ENCODE measurements around the gene BRINP3. TPM values are rescaled to one million over a fixed set of nuclear protein-coding genes. Genes with fewer than 3 reads are reported as not detected.

The BRINP3 gene
- total and polyA plus RNA-seq, 3 donors from 2014 or later = 2.0 to 10.6 (median 2.2) TPM

DNA sequence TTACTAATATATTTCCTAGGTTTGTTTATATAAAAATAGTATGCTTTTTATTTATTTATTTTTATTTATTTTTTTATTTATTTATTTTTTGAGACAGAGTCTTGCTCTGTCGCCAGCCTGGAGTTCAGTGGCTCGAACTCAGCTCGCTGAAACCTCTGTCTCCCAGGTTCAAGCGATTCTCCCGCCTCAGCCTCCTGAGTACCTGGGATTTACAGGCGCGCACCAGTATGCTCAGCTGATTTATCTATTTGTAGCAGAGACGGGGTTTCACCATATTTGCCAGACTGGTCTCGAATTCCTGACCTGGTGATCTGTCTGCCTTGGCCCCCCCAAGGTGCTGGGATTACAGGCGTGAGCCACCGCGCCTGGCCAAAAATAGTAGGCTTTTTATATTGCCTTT is 33.2 kb downstream of the BRINP3 start:
- WGBS, 2 donors = 70 to 81% methylated on average over 12 of the region's 12 CpGs

DNA sequence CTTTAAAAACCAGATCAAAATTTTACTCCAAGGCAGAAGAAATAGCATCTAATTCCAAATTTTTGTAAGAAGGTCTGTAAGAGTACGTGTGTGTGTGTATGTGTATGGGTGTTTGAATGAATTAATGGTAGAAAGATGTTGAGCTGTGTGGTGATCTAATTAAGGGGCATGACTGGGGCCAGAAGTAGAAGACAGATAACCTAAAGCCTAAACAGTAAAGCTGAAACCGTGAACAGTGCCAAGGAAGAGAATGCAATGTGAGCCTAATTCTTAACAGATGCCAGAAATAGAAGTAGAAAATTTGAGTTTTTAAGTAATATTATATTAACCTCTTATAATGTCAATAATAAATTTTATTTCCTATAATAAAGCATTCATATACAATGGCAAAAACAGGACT is 38.2 kb downstream of the BRINP3 start:
- intact Hi-C loops (cut with DNase I; ENCODE audit: low total_unique reads) = no loop called here
- TF ChIP-seq, protein P1, sequence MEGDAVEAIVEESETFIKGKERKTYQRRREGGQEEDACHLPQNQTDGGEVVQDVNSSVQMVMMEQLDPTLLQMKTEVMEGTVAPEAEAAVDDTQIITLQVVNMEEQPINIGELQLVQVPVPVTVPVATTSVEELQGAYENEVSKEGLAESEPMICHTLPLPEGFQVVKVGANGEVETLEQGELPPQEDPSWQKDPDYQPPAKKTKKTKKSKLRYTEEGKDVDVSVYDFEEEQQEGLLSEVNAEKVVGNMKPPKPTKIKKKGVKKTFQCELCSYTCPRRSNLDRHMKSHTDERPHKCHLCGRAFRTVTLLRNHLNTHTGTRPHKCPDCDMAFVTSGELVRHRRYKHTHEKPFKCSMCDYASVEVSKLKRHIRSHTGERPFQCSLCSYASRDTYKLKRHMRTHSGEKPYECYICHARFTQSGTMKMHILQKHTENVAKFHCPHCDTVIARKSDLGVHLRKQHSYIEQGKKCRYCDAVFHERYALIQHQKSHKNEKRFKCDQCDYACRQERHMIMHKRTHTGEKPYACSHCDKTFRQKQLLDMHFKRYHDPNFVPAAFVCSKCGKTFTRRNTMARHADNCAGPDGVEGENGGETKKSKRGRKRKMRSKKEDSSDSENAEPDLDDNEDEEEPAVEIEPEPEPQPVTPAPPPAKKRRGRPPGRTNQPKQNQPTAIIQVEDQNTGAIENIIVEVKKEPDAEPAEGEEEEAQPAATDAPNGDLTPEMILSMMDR (IDR thresholded peaks at IDR 0.05) = no peak
- TF ChIP-seq POLR2A (IDR thresholded peaks at IDR 0.05) = no peak
- DNase-seq = no peak
- H3K9me3 ChIP-seq = no peaks in the 10 kb centered on the region
- no peaks in the 10 kb centered on the region for H3K4me1 ChIP-seq
- WGBS, 2 donors = 57 to 78% methylated on average over 2 of the region's 2 CpGs
- no peak overlapping the region for H3K4me3 ChIP-seq
- H3K27ac ChIP-seq = no peak overlapping the region
- no peaks in the 10 kb centered on the region for H3K36me3 ChIP-seq (ENCODE audit: low read depth, missing control alignments)
- H3K27me3 ChIP-seq = no peaks in the 10 kb centered on the region

More for the DNA sequence above, 33.2 kb downstream of the BRINP3 start:
- Histone ChIP-seq H3K4me1 (no peaks in the 10 kb centered on the region), H3K27me3 (no peaks in the 10 kb centered on the region), H3K4me3 (no peak overlapping the region), H3K27ac (no peak overlapping the region), H3K9me3 (no peaks in the 10 kb centered on the region), H3K36me3 (ENCODE audit: low read depth, missing control alignments) (no peaks in the 10 kb centered on the region)
- no peak for TF ChIP-seq POLR2A (IDR thresholded peaks at IDR 0.05)
- TF ChIP-seq, protein P1 (IDR thresholded peaks at IDR 0.05) = no peak
- DNase-seq = no peak
- intact Hi-C loops (cut with DNase I; ENCODE audit: low total_unique reads) = no loop called here

DNA sequence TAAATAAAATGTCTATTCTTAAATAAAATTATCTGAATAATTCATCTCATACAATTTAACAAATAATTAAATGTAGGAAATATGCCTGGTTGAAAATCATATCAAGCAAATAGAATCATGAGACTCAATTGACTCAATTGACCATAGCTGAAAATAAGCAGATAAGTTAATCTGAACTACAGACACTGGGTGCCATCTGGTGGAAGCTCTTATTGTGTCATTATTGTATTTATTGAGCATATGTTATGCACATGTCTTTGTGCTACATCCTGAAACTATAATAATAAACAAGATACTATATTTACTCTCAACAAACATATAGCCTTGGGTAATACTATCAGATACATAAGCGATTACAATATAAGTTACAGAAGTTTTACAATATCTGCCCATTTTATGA is 41.0 kb downstream of the BRINP3 start:
- WGBS, 2 donors = 84 to 91% methylated on average over 1 of the region's 1 CpG
- no peak for DNase-seq
- no peaks in the 10 kb centered on the region for H3K36me3 ChIP-seq (ENCODE audit: low read depth, missing control alignments)
- H3K27me3 ChIP-seq = no peaks in the 10 kb centered on the region
- TF ChIP-seq, protein P1 (IDR thresholded peaks at IDR 0.05) = no peak
- no peak for TF ChIP-seq POLR2A (IDR thresholded peaks at IDR 0.05)
- H3K9me3 ChIP-seq = no peaks in the 10 kb centered on the region
- intact Hi-C loops (cut with DNase I; ENCODE audit: low total_unique reads) = no loop called here
- H3K4me1 ChIP-seq = no peaks in the 10 kb centered on the region
- no peak overlapping the region for H3K27ac ChIP-seq
- no peak overlapping the region for H3K4me3 ChIP-seq

DNA sequence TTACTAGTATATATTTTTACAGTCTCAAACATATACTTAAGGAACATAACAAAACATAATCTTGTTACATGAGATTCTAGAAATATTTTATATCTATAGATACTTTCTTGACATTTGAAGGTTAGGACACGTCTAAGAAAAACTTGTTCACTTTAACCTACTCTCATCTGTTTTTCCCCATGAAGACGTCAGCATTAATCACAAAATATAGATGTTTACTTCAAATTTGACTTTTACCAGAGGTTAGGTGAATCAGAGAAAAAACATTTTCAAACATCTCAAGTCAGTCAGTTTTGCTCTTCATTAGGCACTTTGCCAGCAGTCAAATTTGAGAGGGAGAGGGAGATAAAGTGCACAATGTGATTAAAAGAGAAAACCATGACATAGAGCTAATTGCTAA is 47.7 kb downstream of the BRINP3 start:
- no peak for TF ChIP-seq POLR2A (IDR thresholded peaks at IDR 0.05)
- TF ChIP-seq, protein P1 (IDR thresholded peaks at IDR 0.05) = no peak
- Histone ChIP-seq H3K9me3 (no peaks in the 10 kb centered on the region), H3K4me3 (no peak overlapping the region), H3K36me3 (ENCODE audit: low read depth, missing control alignments) (no peaks in the 10 kb centered on the region), H3K27me3 (no peaks in the 10 kb centered on the region), H3K4me1 (no peaks in the 10 kb centered on the region), H3K27ac (no peak overlapping the region)
- DNase-seq = no peak
- WGBS, 2 donors = 47 to 61% methylated on average over 2 of the region's 2 CpGs
- intact Hi-C loops (cut with DNase I; ENCODE audit: low total_unique reads) = no loop called here

DNA sequence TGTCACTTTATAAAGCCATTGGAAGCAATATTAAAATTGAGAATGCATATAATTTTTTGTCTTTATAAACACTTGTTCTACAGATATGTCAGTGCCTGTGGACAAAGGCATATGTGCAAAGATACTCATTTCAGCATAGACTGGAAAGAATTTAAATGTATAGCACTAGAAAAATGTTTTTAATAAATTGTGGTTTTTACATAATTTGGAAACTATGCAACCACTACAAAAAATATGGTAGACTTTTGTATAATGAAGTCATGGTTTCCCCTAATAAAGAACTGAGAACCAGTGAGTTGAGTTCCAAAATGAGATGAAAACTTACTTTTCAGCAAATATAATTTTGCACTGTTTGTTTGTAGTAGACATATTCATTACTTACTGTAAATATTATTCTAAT is 48.5 kb downstream of the BRINP3 start:
- Histone ChIP-seq H3K4me3 (no peak overlapping the region), H3K9me3 (no peaks in the 10 kb centered on the region), H3K27ac (no peak overlapping the region), H3K4me1 (no peaks in the 10 kb centered on the region), H3K27me3 (no peaks in the 10 kb centered on the region), H3K36me3 (ENCODE audit: low read depth, missing control alignments) (no peaks in the 10 kb centered on the region)
- TF ChIP-seq POLR2A (IDR thresholded peaks at IDR 0.05) = no peak
- TF ChIP-seq, protein P1 (IDR thresholded peaks at IDR 0.05) = no peak
- no peak for DNase-seq
- intact Hi-C loops (cut with DNase I; ENCODE audit: low total_unique reads) = no loop called here
